CD14-positive monocyte (primary cell): ENCODE measurements around the gene ACSL5. TPM values are rescaled to one million over a fixed set of nuclear protein-coding genes. Genes with fewer than 3 reads are reported as not detected.

ENCODE experiments used
- DNase-seq, 3 donors: peaks; one replicate each; pipeline ENCODE4 v3.0.0-alpha.2; 2011 to 2022
- H2AFZ ChIP-seq: 2 replicates; pipeline ENCODE4 v1.6.0; 2012; ENCODE audit warnings: mild to moderate bottlenecking, low read depth, low read length, inconsistent platforms; ENCODE audit not compliant: insufficient read depth, poor library complexity, severe bottlenecking
- H3K27ac ChIP-seq, 2 donors: 1 replicate in 1 of 2; 2 replicates in 1 of 2; pipeline ENCODE4 v1.5.1; 2012 to 2013; ENCODE audit warnings: low read length in 2 of 2, control low read depth in 1 of 2, inconsistent platforms in 1 of 2, low read depth in 1 of 2, mild to moderate bottlenecking in 1 of 2
- H3K27me3 ChIP-seq, 2 donors: one replicate each; pipeline versions ENCODE4 v1.6.0 to v1.6.1; 2011 to 2013; ENCODE audit warnings: low read length in 2 of 2; ENCODE audit not compliant: control insufficient read depth in 2 of 2, insufficient read depth in 2 of 2
- H3K36me3 ChIP-seq, 2 donors: replicated peaks in 1 of 2; 1 replicate in 1 of 2; 2 replicates in 1 of 2; pipeline versions ENCODE4 v1.5.1 to v1.6.1; 2012 to 2013; ENCODE audit warnings: low read length in 2 of 2, control low read depth in 1 of 2, inconsistent platforms in 1 of 2, mild to moderate bottlenecking in 1 of 2; ENCODE audit not compliant: insufficient read depth in 2 of 2, control insufficient read depth in 1 of 2
- H3K4me1 ChIP-seq, 2 donors: 1 replicate in 1 of 2; 2 replicates in 1 of 2; pipeline versions ENCODE4 v1.5.1 to v1.6.1; 2012 to 2013; ENCODE audit warnings: low read length in 2 of 2, control low read depth in 1 of 2, inconsistent platforms in 1 of 2, mild to moderate bottlenecking in 1 of 2, moderate library complexity in 1 of 2; ENCODE audit not compliant: insufficient read depth in 2 of 2, control insufficient read depth in 1 of 2
- H3K4me2 ChIP-seq: replicated peaks from 2 replicates; pipeline ENCODE3; 2012; ENCODE audit warnings: low read length, moderate library complexity, mild to moderate bottlenecking; ENCODE audit not compliant: poor library complexity, severe bottlenecking; ENCODE audit errors: extremely low read depth
- H3K4me3 ChIP-seq, 3 experiments: fragments of 200-600 bp in 1 of 3; sonication (generic) in 1 of 3; replicated peaks in 1 of 3; 1 replicate in 2 of 3; 2 replicates in 1 of 3; pipeline ENCODE4 v1.5.1; 2011 to 2013; ENCODE audit warnings: low read length in 3 of 3, mild to moderate bottlenecking in 3 of 3, control low read depth in 2 of 3, low read depth in 2 of 3, inconsistent platforms in 1 of 3, moderate library complexity in 1 of 3
- H3K79me2 ChIP-seq: 2 replicates; pipeline ENCODE4 v1.6.0; 2012; ENCODE audit warnings: mild to moderate bottlenecking, control low read depth, inconsistent platforms, low read length, moderate library complexity; ENCODE audit not compliant: insufficient read depth
- H3K9ac ChIP-seq: 2 replicates; pipeline ENCODE4 v1.6.0; 2017; ENCODE audit warnings: low read length, mild to moderate bottlenecking; ENCODE audit not compliant: insufficient read depth, poor library complexity, severe bottlenecking
- H3K9me3 ChIP-seq, 2 donors: replicated peaks in 1 of 2; 1 replicate in 1 of 2; 2 replicates in 1 of 2; pipeline versions ENCODE4 v1.5.1 to v1.6.1; 2012 to 2013; ENCODE audit warnings: low read length in 2 of 2, control low read depth in 1 of 2; ENCODE audit not compliant: control insufficient read depth in 1 of 2, insufficient read depth in 1 of 2
- H4K20me1 ChIP-seq: 2 replicates; pipeline ENCODE4 v1.6.0; 2012; ENCODE audit warnings: mild to moderate bottlenecking, low read length, control low read depth, moderate library complexity; ENCODE audit not compliant: insufficient read depth
- H3K27ac Mint-ChIP-seq, 7 donors: one replicate each; pipeline ENCODE4 v1.8.0; 2020; ENCODE audit warnings: mild to moderate bottlenecking in 7 of 7, mixed read lengths in 7 of 7, moderate library complexity in 6 of 7, inconsistent platforms in 2 of 7
- H3K27me3 Mint-ChIP-seq, 3 donors: one replicate each; pipeline ENCODE4 v1.8.0; 2021 to 2022; ENCODE audit warnings: low read depth in 3 of 3, mild to moderate bottlenecking in 3 of 3, mixed read lengths in 3 of 3, moderate library complexity in 3 of 3, inconsistent platforms in 1 of 3
- H3K36me3 Mint-ChIP-seq, 2 donors: one replicate each; pipeline ENCODE4 v1.8.0; 2020; ENCODE audit warnings: mixed read lengths in 2 of 2, inconsistent platforms in 1 of 2, mild to moderate bottlenecking in 1 of 2
- H3K4me1 Mint-ChIP-seq: one replicate; pipeline ENCODE4 v1.8.0; 2020; ENCODE audit warnings: mild to moderate bottlenecking, mixed read lengths
- H3K4me3 Mint-ChIP-seq, 2 donors: one replicate each; pipeline ENCODE4 v1.8.0; 2020; ENCODE audit warnings: mild to moderate bottlenecking in 2 of 2, mixed read lengths in 2 of 2, moderate library complexity in 1 of 2
- H3K9me3 Mint-ChIP-seq, 7 donors: one replicate each; pipeline ENCODE4 v1.8.0; 2020 to 2022; ENCODE audit warnings: mixed read lengths in 7 of 7, mild to moderate bottlenecking in 6 of 7, moderate library complexity in 6 of 7, inconsistent platforms in 2 of 7
- CTCF ChIP-seq: fragments of 200-600 bp; IDR thresholded peaks from one replicate; pipeline ENCODE4 v1.8.0; 2022; ENCODE audit warnings: antibody characterized with exemption, mild to moderate bottlenecking
- WGBS: methylation state at CpG from one replicate; pipeline ENCODE4 v1.1.5; 2013; ENCODE audit warnings: missing lambda C conversion rate; ENCODE audit not compliant: insufficient coverage; 5-methylcytosine and 5-hydroxymethylcytosine counted together
- intact Hi-C, 2 donors: fragments of 100-400 bp; cut with micrococcal nuclease; formaldehyde crosslinking; loops; one replicate each; pipeline versions ENCODE4 v1.15.0 to v1.15.1; 2023
- polyA plus RNA-seq, 3 donors: library from polyadenylated mRNA; depleted of rRNA in 1 of 3; unstranded in 2 of 3; stranded (reverse) in 1 of 3; fragments of 300-500 nt in 2 of 3; fragments of >200 nt in 1 of 3; fragmentation: Illumina TruSeq in 2 of 3; gene quantifications; 1 replicate in 2 of 3; 2 replicates in 1 of 3; pipeline ENCODE4 v1.2.3, GENCODE V29; 2012 to 2021

ACSL5 gene
- polyA plus RNA-seq, 3 donors = 27.5 to 44.4 (median 37.5) TPM

GRCh38 chr10:112330162-112330561 is 43.8 kb upstream of the ACSL5 start:
- H3K27me3 ChIP-seq = no peaks in the 10 kb centered on the region
- Mint-ChIP-seq H3K27me3 (peaks cover 4 to 16% (median 6%) of the 10 kb centered on the region in 3 donors), H3K4me3 (no peak overlapping the region), H3K27ac (no peak overlapping the region), H3K9me3 (peaks cover 0 to 1% (median 0%) of the 10 kb centered on the region in 7 donors), H3K4me1 (peaks cover 3% of the 10 kb centered on the region), H3K36me3 (no peaks in the 10 kb centered on the region)
- intact Hi-C loops = no loop called here
- no peak overlapping the region for H3K4me3 ChIP-seq
- H3K36me3 ChIP-seq = no peaks in the 10 kb centered on the region
- no peak overlapping the region for H2AFZ ChIP-seq
- H4K20me1 ChIP-seq = no peaks in the 10 kb centered on the region
- H3K9ac ChIP-seq = no peak overlapping the region
- H3K27ac ChIP-seq = no peak overlapping the region
- peaks cover 2 to 5% of the 10 kb centered on the region in 2 donors for H3K4me1 ChIP-seq
- H3K4me2 ChIP-seq = no peak overlapping the region
- no peak for DNase-seq
- TF ChIP-seq CTCF = no peak
- WGBS = 100% methylated on average over 2 of the region's 4 CpGs
- no peaks in the 10 kb centered on the region for H3K9me3 ChIP-seq
- H3K79me2 ChIP-seq = no peaks in the 10 kb centered on the region

- Histone ChIP-seq H3K27ac (no peak overlapping the region), H3K4me1 (peaks cover 7 to 10% of the 10 kb centered on the region in 2 donors), H3K36me3 (no peaks in the 10 kb centered on the region), H4K20me1 (no peaks in the 10 kb centered on the region), H3K9me3 (no peaks in the 10 kb centered on the region), H3K9ac (no peak overlapping the region), H3K4me2 (no peak overlapping the region), H3K4me3 (no peak overlapping the region), H3K79me2 (no peaks in the 10 kb centered on the region), H3K27me3 (no peaks in the 10 kb centered on the region), H2AFZ (no peak overlapping the region)
- DNase-seq = no peak
- no peak for TF ChIP-seq CTCF
- Mint-ChIP-seq H3K36me3 (no peaks in the 10 kb centered on the region), H3K27ac (no peak overlapping the region), H3K4me3 (no peak overlapping the region), H3K4me1 (peaks cover 8% of the 10 kb centered on the region), H3K9me3 (no peaks in the 10 kb centered on the region), H3K27me3 (peaks cover 4 to 16% (median 6%) of the 10 kb centered on the region in 3 donors)
- intact Hi-C loops = no loop called here
- no CpG with 5 or more reads among the region's 1 CpG for WGBS
Measured at GRCh38 chr10:112330607-112331160, 43.2 kb upstream of the ACSL5 start.
